HG02970 (cell line): Measurements from ENCODE around the gene KANK4.

ENCODE experiments used
- ATAC-seq: cut with Tn5 transposase; IDR thresholded peaks from one replicate; pipeline ENCODE4 v1.9.1; 2021; ENCODE audit warnings: mild to moderate bottlenecking, moderate library complexity, moderate number of reproducible peaks; ENCODE audit not compliant: unreplicated experiment, low FRiP score

KANK4 gene

DNA sequence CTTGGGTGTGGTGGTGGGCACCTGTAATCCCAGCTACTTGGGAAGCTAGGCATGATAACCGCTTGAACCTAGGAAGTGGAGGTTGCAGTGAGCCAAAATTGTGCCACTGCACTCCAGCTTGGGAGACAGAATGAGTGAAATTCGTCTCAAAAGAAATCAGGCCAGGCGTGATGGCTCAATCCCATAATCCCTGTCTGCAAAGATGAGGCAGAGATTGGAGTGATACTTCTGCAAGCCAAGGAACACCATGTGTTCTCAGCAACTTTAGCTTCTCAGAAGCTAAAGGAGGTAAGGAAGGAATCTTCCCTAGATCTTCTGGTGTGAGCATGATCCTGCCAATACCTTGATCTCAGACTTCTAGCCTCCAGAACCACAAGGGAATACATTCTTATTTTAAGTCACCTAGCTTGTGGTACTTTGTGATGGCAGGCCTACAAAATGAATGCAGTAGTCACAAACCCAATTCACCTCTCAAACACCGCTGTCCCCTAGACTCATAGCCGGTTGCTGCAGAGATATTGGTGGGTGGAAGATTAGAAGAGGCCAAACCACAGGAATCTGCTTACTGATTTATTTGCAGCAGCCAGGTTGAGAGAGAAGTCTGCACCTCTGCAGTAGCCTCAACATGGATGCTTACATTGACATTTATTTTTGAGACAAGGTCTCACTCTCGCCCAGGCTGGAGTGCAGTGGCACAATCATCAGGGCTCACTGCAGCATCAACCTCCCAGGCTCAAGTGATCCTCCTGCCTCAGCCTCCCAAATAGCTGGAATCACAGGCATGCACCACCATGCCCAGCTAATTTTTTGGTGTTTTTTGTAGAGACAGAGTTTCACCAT, 105.9 kb downstream of the KANK4 start:
- ATAC-seq, result no peak

DNA sequence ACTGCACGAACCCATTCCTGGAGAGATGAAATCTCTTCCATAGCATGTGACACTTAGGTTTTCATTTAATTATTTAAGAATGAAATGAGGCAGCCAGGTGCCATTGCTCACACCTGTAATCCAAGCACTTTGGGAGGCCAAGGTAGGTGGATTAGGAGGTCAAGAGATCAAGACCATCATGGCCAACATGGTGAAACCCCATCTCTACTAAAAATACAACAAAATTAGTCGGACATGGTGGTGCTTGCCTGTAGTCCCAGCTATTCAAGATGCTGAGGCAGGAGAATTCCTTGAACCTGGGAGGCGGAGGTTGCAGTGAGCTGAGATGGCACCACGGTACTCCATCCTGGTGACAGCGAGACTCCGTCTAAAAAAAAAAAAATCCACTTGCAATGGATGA, 106.8 kb downstream of the KANK4 start:
- ATAC-seq, result no peak

DNA sequence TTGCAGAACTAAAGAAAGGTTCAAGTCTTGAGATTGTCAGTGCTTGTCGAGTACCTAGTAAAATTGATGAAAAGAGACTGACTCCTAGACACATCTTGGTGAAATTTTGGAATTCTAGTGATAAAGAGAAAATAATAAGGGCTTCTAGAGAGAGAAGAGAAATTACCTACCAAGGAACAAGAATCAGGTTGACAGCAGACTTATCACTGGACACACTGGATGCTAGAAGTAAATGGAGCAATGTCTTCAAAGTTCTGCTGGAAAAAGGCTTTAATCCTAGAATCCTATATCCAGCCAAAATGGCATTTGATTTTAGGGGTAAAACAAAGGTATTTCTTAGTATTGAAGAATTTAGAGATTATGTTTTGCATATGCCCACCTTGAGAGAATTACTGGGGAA, 108.3 kb downstream of the KANK4 start:
- ATAC-seq, result no peak

DNA sequence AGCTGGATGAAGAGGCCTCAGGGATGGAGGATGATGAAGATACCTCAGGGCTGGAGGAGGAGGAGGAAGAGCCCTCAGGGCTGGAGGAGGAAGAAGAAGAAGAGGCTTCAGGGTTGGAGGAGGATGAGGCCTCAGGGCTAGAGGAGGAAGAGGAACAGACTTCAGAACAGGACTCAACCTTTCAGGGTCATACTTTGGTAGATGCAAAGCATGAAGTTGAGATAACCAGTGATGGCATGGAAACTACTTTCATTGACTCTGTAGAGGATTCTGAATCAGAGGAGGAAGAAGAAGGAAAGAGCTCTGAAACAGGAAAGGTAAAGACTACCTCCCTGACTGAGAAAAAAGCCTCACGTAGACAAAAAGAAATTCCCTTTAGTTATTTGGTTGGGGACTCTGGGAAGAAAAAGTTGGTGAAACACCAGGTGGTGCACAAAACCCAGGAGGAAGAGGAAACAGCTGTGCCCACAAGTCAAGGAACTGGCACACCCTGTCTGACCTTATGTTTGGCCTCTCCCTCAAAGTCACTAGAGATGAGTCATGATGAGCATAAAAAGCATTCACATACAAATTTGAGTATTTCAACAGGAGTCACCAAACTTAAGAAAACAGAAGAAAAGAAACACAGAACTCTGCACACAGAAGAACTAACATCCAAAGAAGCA, 109.2 kb downstream of the KANK4 start:
- ATAC-seq, result no peak

DNA sequence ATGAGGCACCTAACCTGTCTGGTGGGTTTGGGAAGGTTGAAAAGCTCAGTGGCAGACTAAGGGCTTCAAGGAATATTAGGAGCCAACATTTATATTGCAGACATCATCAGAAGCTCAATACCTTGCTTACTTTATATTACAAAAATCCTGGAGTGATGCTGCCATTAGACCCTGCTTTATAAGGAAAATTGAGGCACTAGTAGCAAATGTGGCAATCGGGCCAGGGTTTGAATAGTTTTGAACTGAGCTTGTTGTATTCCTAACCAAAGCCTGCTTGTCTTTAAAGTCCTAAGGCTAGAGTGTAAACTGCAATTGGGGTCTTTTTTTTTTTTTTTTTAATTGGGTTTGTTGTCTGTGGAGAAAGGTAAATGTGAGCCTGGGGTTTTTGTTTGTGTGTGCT, 110.3 kb downstream of the KANK4 start:
- ATAC-seq, result no peak

DNA sequence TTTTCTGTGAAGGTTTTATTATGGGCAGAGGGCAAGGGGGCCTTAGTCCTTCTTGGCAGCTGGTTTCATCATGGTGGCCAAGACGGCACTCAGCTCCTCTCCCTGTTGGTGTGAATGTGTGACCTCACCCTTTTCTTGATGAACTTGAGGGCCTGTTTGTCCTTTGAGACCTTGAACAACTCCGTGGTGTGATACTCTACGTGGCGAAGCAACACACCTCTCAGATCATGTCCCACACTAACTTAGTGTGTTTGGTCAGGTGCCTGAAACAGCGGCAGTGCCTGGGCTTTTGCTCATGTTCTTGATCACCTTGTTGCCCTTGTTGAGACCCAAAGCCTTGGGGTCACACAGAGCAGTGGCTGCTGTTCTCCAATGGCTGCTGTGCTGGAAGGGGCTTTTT, 111.1 kb downstream of the KANK4 start:
- no peak for ATAC-seq

DNA sequence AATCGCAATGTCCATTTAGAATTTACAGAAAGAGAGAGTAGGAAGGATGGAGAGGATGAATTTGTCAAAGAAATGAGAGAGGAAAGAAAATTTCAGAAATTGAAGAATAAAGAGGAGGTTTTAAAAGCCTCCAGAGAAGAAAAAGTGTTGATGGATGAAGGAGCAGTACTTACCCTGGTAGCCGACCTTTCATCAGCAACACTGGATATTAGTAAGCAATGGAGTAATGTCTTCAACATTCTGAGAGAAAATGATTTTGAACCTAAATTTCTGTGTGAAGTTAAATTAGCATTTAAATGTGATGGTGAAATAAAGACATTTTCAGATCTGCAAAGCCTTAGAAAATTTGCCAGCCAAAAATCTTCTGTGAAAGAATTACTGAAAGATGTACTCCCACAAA, 112.0 kb downstream of the KANK4 start:
- no peak for ATAC-seq

DNA sequence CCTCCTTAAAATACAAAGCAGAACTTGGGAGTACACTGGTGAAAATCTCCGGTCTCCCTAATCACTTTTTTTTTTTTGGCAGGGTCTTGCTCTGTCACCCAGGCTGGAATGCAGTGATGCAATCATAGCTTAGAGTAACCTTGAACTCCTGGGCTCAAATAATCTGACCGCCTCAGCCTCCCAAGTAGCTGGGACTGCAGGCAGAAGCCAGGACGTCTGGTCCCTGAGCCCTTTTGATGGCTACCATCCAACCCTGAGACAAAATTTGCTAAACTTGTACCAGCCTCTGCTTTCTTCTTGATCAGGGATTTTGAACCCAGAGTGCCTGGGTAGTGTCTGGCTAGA, 120.5 kb downstream of the KANK4 start:
- no peak for ATAC-seq

DNA sequence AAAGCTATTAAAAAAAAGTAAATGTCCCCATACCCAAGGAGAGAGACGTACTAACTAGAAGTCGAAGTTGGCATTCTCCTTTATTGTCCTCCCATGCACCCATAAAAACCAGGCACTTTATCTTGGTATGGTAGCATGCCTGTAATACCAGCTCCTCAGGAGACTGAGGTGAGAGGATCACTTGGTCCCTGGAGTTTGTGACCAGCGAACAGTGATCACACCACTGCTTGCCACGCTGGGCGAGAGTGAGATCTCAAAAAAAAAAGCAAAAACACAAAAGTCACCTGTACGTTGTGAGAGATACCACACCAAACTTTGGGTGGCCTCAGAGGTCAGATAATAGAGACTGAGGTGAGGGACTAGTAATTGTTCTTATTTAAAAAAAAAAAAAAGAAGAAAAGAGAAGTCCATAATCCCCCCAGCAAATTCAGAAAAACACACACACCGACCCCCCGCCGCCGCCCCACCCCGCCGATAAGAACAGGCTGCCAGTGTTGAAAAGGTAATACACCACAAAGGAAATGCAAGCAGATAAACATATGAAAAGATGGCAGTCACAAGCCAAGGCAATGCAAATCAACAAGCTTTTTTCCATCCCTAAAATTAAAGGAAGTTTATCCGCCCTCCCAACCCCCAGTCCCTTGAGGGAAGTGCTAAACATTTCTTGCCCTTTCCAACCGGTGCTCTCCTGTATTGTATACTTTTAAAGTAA, 121.0 kb downstream of the KANK4 start:
- no peak for ATAC-seq

DNA sequence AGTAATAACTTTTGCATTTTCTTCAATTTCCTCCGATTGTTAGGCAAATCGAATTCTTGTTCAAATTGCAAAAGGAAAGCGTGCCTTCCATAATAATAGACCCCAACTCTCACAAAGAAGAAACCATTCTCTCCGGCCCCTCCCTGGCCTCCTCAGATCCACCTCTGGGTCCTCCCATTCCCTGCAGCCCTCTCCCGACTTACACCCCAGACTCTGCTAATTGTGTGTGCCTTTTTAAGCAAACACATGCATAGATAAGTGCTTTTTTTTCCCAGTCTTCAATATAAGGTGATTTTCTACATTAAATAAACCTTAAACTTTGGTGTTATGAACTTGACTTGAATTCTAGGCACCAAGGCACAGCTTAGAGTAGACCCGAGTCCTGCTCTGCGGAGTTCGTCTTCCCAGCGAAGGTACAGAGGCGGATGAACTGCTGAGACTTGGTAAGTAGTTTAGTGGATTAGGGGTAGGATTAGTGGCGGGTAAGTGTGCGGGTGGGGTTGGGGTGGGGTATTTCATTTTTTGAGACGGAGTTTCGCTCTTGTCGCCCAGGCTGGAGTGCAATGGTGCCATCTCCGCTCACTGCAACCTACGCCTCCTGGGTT, 123.0 kb downstream of the KANK4 start:
- ATAC-seq, result no peak

DNA sequence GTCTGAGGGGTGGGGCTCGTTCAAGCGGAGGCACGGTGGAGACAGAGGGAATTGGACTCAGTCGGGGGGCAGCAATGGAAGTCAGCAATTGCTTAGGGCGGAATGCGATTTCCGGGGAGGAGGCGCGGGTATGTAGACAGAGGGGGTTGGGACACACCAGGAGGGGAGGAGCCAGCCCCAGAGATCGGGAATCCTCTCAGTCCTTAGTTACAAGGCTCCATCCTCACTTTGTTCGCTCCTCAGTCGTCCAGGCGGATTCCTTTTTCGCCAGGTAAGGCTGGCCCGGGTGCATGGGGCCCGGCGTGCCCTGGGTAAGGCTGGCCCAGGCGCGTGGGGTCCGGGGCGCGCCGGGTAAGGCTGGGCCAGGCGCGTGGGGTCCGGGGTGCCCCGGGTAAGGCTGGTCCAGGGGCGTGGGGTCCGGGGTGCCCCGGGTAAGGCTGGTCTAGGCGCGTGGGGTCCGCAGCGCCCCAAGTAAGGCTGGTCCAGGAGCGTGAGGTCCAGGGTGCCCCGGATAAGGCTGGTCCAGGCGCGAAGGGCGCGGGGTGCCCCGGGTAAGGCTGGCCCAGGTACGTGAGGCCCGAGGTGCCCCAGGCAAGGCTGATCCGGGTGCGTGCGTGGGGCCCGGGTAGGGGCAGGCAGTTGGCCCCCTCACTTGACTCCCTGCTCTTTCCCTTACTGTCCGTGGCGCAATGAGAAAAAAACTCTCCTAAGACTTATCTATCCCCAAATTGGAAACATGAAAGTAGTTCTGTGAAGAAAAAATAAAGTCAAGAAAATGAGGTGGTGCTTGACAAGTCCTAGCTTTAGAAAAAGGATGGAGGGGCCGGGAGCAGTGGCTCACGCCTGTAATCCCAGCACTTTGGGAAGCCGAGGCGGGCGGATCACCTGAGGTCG, 124.3 kb downstream of the KANK4 start, which contains the start of gene L1TD1:
Gene L1TD1, plus strand, starts transcription at position 199 of the 894 bp plus-strand sequence. CDS start 11,780 bp downstream, outside the sequence.
- ATAC-seq, result no peak

DNA sequence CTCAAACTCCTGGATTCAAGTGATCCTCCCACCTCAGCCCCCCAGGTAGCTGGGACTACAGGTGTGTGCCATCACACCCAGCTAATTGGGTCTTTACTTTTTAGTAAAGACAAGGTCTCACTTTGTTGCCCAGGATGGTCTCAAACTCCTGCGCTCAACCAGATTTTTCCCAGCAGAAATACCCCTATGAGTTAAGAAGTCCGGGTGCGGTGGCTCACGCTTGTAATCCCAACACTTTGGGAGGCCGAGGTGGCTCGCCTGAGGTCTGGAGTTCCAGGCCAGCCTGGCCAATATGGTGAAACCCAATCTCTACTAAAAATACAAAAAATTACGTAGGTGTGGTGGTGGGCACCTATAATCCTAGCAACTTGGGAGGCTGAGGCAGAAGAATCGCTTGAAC, 131.1 kb downstream of the KANK4 start:
- ATAC-seq, result no peak

DNA sequence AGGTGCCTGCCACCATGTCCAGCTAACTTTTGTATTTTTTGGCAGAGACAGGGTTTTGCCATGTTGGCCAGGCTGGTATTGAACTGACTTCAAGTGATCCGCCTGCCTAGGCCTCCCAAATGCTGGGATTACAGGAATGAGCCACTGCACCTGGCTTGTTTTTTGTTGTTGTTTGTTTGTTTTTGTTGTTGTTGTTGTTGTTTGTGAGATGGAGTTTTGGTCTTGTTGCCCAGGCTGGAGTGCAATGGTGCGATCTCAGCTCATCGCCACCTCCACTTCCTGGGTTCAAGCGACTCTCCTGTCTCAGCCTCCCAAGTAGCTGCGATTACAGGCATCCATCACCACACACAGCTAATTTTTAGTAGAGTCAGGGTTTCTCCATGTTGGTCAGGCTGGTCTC, 131.7 kb downstream of the KANK4 start:
- ATAC-seq, result no peak
